ENCODE measurements around the gene PACSIN1. TPM values are rescaled to one million over a fixed set of nuclear protein-coding genes. Genes with fewer than 3 reads are reported as not detected.

Gene PACSIN1
- total RNA-seq, 2 experiments from 2014 or later = 19.3 to 88.4 TPM

DNA sequence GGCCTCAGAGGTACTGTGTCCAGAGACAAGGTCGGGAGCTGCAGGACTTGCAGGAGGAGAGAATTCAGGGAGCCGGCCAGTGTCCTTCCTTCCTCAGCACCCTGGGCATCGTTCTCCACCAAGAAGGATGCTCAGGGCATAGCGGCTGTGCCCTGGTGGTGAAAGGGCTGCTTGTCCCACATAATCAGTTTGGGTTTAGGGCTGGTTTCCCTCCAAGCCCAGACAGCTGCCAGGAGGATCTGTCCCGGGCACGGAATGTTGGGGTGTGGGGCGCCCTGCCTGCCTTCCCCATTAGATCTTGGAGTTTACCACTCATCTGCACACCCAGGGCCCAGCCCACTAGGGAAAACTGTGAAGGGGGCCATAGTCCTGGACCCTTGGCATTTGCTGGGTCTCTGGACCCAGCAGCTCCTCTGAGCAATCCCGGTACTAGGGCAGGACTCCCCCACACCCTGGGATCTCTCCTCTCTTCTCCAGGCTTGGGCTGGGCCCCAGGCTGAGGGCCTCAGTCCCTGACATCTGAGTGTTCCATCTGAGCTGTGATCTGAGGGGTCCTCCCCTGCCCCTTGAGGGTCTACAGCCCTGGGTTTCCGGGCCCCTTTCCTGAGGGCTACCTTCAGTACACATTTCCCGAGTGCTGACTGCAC is 108.9 kb downstream of the PACSIN1 start:
- no peaks in the 10 kb centered on the region for H3K9me2 ChIP-seq (ENCODE audit: insufficient read depth, low read length)
- peaks cover 5% of the 10 kb centered on the region for H3K4me1 ChIP-seq (ENCODE audit: insufficient read depth, low read length, poor library complexity, severe bottlenecking)
- no peaks in the 10 kb centered on the region for H3K79me2 ChIP-seq (ENCODE audit: insufficient read depth, low read depth, low read length)
- TF ChIP-seq, protein P1, sequence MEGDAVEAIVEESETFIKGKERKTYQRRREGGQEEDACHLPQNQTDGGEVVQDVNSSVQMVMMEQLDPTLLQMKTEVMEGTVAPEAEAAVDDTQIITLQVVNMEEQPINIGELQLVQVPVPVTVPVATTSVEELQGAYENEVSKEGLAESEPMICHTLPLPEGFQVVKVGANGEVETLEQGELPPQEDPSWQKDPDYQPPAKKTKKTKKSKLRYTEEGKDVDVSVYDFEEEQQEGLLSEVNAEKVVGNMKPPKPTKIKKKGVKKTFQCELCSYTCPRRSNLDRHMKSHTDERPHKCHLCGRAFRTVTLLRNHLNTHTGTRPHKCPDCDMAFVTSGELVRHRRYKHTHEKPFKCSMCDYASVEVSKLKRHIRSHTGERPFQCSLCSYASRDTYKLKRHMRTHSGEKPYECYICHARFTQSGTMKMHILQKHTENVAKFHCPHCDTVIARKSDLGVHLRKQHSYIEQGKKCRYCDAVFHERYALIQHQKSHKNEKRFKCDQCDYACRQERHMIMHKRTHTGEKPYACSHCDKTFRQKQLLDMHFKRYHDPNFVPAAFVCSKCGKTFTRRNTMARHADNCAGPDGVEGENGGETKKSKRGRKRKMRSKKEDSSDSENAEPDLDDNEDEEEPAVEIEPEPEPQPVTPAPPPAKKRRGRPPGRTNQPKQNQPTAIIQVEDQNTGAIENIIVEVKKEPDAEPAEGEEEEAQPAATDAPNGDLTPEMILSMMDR (conservative IDR thresholded peaks at IDR 0.05; ENCODE audit: low read length) = no peak
- ChIA-PET POLR2A (interaction anchor here (0.5 kb wide), 1 partner anchor 782 kb away, joined by 4 read pairs; no protein-coding TSS in a partner anchor), CTCF (ENCODE audit: unreplicated experiment) (no interaction called here)
- DNase-seq (ENCODE audit: low spot score) = no peak
- H3K27ac ChIP-seq (ENCODE audit: low read depth, low read length, poor library complexity, severe bottlenecking) = no peak overlapping the region
- no TSS peak for BruUV-seq (replicated peaks)
- H3K4me2 ChIP-seq (ENCODE audit: low read length) = no peak overlapping the region
- no peaks in the 10 kb centered on the region for H4K20me1 ChIP-seq (ENCODE audit: insufficient read depth, low read length)
- no peak overlapping the region for H3K4me3 ChIP-seq (ENCODE audit: low read depth, low read length, poor library complexity, severe bottlenecking)
- H2AFZ ChIP-seq (ENCODE audit: low read length) = no peak overlapping the region
- intact Hi-C loops (cut with micrococcal nuclease; ENCODE audit: unreplicated experiment) = no loop called here
- H3K9me3 ChIP-seq (ENCODE audit: low read length) = no peaks in the 10 kb centered on the region
- H3K36me3 ChIP-seq (ENCODE audit: insufficient read depth, low read length) = no peaks in the 10 kb centered on the region

DNA sequence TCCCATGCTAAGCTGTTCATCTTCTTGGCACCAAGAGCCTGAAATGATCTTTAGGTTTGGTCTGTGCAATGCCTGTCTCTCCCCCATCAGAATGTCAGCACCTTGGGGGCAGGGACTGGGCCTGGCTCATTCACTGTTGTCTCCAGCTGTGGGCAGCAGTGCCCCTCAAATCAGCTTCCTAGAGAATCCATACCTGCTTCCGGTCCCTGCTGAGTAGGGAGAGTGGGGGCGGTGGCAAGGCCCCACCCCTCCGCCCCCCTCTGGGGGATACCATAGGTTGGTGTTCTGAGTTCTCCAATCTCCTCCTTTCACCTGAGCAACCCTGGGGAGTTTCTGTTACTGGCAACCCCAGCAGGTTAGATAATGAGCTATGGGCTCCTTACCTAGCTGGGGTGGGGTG is 109.5 kb downstream of the PACSIN1 start:
- peak; percentile 19 for DNase-seq (ENCODE audit: low spot score)
- CTCF ChIA-PET (ENCODE audit: unreplicated experiment) = no interaction called here
- no peak overlapping the region for H3K4me3 ChIP-seq (ENCODE audit: low read depth, low read length, poor library complexity, severe bottlenecking)
- no peaks in the 10 kb centered on the region for H3K9me3 ChIP-seq (ENCODE audit: low read length)
- peaks cover 5% of the 10 kb centered on the region for H3K4me1 ChIP-seq (ENCODE audit: insufficient read depth, low read length, poor library complexity, severe bottlenecking)
- no peaks in the 10 kb centered on the region for H3K79me2 ChIP-seq (ENCODE audit: insufficient read depth, low read depth, low read length)
- no peaks in the 10 kb centered on the region for H3K9me2 ChIP-seq (ENCODE audit: insufficient read depth, low read length)
- no peaks in the 10 kb centered on the region for H4K20me1 ChIP-seq (ENCODE audit: insufficient read depth, low read length)
- BruUV-seq (replicated peaks) = no TSS peak
- H3K4me2 ChIP-seq (ENCODE audit: low read length) = no peak overlapping the region
- no peak overlapping the region for H2AFZ ChIP-seq (ENCODE audit: low read length)
- POLR2A ChIA-PET = interaction anchor here (0.7 kb wide), 1 partner anchor 216 kb away, joined by 3 read pairs; no protein-coding TSS in a partner anchor
- TF ChIP-seq EZH2phosphoT487 (IDR thresholded peaks at IDR 0.05; ENCODE audit: borderline replicate concordance, low read depth, low read length) = no peak
- TF ChIP-seq, protein P1 (conservative IDR thresholded peaks at IDR 0.05; ENCODE audit: low read length) = no peak; the same call in 1 of the 2 replicates
- intact Hi-C loops (cut with micrococcal nuclease; ENCODE audit: unreplicated experiment) = no loop called here
- H3K27ac ChIP-seq (ENCODE audit: low read depth, low read length, poor library complexity, severe bottlenecking) = no peak overlapping the region
- H3K36me3 ChIP-seq (ENCODE audit: insufficient read depth, low read length) = no peaks in the 10 kb centered on the region

DNA sequence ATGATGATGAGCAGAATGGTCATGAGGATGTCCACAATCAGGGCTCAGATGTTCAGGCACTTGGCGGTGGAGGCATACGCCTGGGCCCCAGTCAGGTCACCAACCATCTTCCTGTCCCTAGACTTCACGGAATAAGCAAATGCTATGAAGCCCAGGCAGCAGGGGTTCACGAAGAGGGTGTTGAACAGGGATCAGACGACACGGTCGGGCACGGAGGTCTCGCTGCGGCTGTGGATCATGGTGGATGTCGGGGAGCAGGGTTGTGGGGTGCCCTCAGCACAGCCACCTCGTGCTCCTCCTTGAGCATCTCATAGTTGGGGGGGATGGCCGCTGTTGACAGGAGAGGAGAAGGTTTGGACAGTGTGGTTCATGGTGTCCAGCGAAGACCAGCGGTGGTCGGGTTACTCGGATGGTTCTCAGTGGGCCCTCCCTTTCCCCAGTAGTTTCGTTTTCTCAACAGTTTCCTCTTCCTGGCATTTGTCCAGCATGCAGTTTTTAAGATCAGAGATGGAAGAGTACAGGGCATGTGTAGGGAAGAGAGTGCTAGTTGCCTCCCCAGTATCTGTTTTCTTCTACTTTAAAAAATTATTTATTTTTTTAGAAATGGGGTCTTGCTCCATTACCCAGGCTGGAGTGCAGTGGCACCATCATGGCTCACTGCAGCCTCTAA is 110.5 kb downstream of the PACSIN1 start:
- POLR2A ChIA-PET = interaction anchor here (0.7 kb wide), 2 partner anchors 103 to 217 kb away, joined by 3 read pairs; no protein-coding TSS in a partner anchor
- no peaks in the 10 kb centered on the region for H4K20me1 ChIP-seq (ENCODE audit: insufficient read depth, low read length)
- no peaks in the 10 kb centered on the region for H3K79me2 ChIP-seq (ENCODE audit: insufficient read depth, low read depth, low read length)
- intact Hi-C loops (cut with micrococcal nuclease; ENCODE audit: unreplicated experiment) = no loop called here
- no peak overlapping the region for H2AFZ ChIP-seq (ENCODE audit: low read length)
- H3K36me3 ChIP-seq (ENCODE audit: insufficient read depth, low read length) = no peaks in the 10 kb centered on the region
- no peak for TF ChIP-seq EZH2phosphoT487 (IDR thresholded peaks at IDR 0.05; ENCODE audit: borderline replicate concordance, low read depth, low read length)
- TF ChIP-seq, protein P1 (conservative IDR thresholded peaks at IDR 0.05; ENCODE audit: low read length) = no peak
- H3K4me2 ChIP-seq (ENCODE audit: low read length) = no peak overlapping the region
- CTCF ChIA-PET (ENCODE audit: unreplicated experiment) = no interaction called here
- BruUV-seq (replicated peaks) = no TSS peak
- H3K9me2 ChIP-seq (ENCODE audit: insufficient read depth, low read length) = no peaks in the 10 kb centered on the region
- no peak overlapping the region for H3K4me3 ChIP-seq (ENCODE audit: low read depth, low read length, poor library complexity, severe bottlenecking)
- no peaks in the 10 kb centered on the region for H3K9me3 ChIP-seq (ENCODE audit: low read length)
- no peak overlapping the region for H3K27ac ChIP-seq (ENCODE audit: low read depth, low read length, poor library complexity, severe bottlenecking)
- H3K4me1 ChIP-seq (ENCODE audit: insufficient read depth, low read length, poor library complexity, severe bottlenecking) = peaks cover 5% of the 10 kb centered on the region
- DNase-seq (ENCODE audit: low spot score) = no peak

All from OCI-LY7 (cell line).